HL-60 (cell line): ENCODE measurements around the gene ARAP2.

Source experiments
- CTCF ChIP-seq: IDR thresholded peaks from one replicate; pipeline ENCODE4 v1.5.1; 2011; ENCODE audit warnings: low read length, control low read depth, inconsistent platforms; ENCODE audit not compliant: insufficient read depth
- GABPA ChIP-seq: IDR thresholded peaks from 2 replicates; pipeline ENCODE4 v1.6.1; 2012; ENCODE audit warnings: low read depth
- REST ChIP-seq: IDR thresholded peaks from 2 replicates; pipeline ENCODE4 v1.6.1; 2012; ENCODE audit warnings: low read depth; ENCODE audit not compliant: insufficient replicate concordance
- SPI1 ChIP-seq: IDR thresholded peaks from 2 replicates; pipeline ENCODE4 v1.6.1; 2012; ENCODE audit warnings: low read depth, mild to moderate bottlenecking, borderline replicate concordance

GRCh38 chr4:36053930-36054329 is 190.4 kb downstream of the ARAP2 start:
- TF ChIP-seq CTCF (no peak), REST (no peak), GABPA (no peak), SPI1 (no peak)
